BE2C (cell line): Measurements from ENCODE around the gene VPS13D.

ENCODE experiments used
- DNase-seq: peaks from one replicate; pipeline ENCODE4 v3.0.0-alpha.2; 2020
- H3K27me3 ChIP-seq: fragments of 250-450 bp; sonication (Bioruptor Pico); 2 replicates; pipeline ENCODE4 v1.5.1; 2020; ENCODE audit warnings: mild to moderate bottlenecking
- H3K36me3 ChIP-seq: fragments of 250-450 bp; sonication (Bioruptor Pico); 2 replicates; pipeline ENCODE4 v1.5.1; 2020; ENCODE audit warnings: mild to moderate bottlenecking
- H3K4me1 ChIP-seq: fragments of 250-450 bp; sonication (Bioruptor Pico); 2 replicates; pipeline ENCODE4 v1.5.1; 2020
- H3K4me3 ChIP-seq: 2 replicates; pipeline ENCODE4 v1.5.1; 2011; ENCODE audit warnings: low read depth, low read length
- H3K9me3 ChIP-seq: fragments of 250-450 bp; sonication (Bioruptor Pico); 2 replicates; pipeline ENCODE4 v1.5.1; 2020
- CTCF ChIP-seq: IDR thresholded peaks from 2 replicates; pipeline ENCODE4 v1.5.1; 2012; ENCODE audit warnings: mild to moderate bottlenecking, low read depth, low read length

VPS13D gene

DNA sequence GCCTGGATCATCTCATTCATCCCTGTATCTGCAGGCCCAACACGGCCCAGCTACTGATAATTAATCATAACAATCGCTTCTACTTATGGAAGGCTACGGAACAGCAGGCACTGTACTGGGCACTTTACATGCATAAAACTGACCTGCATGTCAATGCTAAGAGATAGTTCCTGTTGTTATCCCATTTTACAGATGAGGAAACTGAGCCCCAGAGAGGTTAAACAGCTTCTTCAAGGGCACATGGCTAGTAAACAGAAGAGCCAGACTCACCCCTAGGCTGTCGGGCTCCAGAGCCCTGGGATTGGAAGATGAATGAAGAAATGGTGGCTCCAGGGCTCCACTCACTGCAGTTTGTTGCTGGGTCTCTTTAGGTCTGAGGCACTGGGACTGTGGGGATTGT lies 27.3 kb upstream of the VPS13D start:
- H3K36me3 ChIP-seq, result no peaks in the 10 kb centered on the region
- no peak for TF ChIP-seq CTCF
- H3K4me3 ChIP-seq, result no peak overlapping the region
- no peaks in the 10 kb centered on the region for H3K9me3 ChIP-seq
- no peaks in the 10 kb centered on the region for H3K27me3 ChIP-seq
- no peak for DNase-seq
- H3K4me1 ChIP-seq, result no peaks in the 10 kb centered on the region

GRCh38 chr1:12203216-12204007 lies 26.4 kb upstream of the VPS13D start:
- Histone ChIP-seq H3K4me3 (no peak overlapping the region), H3K4me1 (no peaks in the 10 kb centered on the region), H3K27me3 (no peaks in the 10 kb centered on the region), H3K9me3 (no peaks in the 10 kb centered on the region), H3K36me3 (no peaks in the 10 kb centered on the region)
- TF ChIP-seq CTCF, result no peak
- DNase-seq, result no peak

GRCh38 chr1:12204140-12204539 lies 25.7 kb upstream of the VPS13D start:
- Histone ChIP-seq H3K9me3 (no peaks in the 10 kb centered on the region), H3K27me3 (no peaks in the 10 kb centered on the region), H3K36me3 (no peaks in the 10 kb centered on the region), H3K4me3 (no peak overlapping the region), H3K4me1 (no peaks in the 10 kb centered on the region)
- TF ChIP-seq CTCF, result no peak
- no peak for DNase-seq

DNA sequence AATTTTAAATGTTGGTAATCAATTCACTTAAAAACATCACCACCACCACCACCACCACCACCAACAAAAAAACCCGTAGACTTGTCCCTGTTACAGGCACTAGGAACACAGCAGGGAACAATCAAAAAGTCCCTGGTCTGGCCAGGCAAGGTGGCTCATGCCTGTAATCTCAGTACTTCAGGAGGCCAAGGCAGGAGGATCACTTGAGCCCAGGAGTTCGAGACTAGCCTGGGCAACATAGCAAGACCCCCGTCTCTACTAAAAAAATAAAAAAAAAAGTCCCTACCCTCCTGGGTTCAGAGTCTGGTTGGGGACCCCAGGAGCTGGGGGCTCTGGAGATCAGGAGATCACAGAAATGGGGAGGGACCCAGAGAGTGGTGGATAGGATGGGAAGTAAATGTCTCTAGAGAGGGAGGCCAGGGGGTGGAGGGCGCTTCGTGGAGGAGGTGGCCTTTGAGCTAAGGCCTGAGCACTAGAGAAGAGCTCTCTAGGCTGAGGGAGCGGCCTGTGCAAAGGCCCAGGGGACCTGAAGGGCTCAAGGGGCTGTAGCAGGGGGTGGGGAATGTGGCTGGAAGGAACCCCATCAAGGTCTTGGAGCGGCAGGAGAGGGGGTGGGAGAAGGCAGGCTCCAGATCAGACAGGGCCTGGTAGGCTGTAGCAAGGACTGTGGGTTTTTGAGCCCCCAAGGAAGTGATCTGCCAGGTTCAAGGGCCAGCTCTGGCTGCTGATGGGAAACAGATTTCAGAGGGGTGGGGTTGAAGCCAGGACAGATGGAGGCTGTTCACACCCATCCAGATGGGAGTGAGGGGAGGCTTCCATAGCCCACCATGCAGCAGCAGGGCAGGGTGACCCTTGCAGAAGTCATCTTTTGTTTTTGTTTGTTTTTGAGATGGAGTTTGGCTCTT lies 24.8 kb upstream of the VPS13D start:
- TF ChIP-seq CTCF, result no peak
- no peak for DNase-seq
- Histone ChIP-seq H3K4me1 (no peaks in the 10 kb centered on the region), H3K9me3 (no peaks in the 10 kb centered on the region), H3K36me3 (no peaks in the 10 kb centered on the region), H3K4me3 (no peak overlapping the region), H3K27me3 (no peaks in the 10 kb centered on the region)

GRCh38 chr1:12206238-12206637 lies 23.6 kb upstream of the VPS13D start:
- no peak for TF ChIP-seq CTCF
- Histone ChIP-seq H3K9me3 (no peaks in the 10 kb centered on the region), H3K4me3 (no peak overlapping the region), H3K27me3 (no peaks in the 10 kb centered on the region), H3K36me3 (no peaks in the 10 kb centered on the region), H3K4me1 (no peaks in the 10 kb centered on the region)
- no peak for DNase-seq
